GM18526 (cell line): ENCODE results near the gene TMEM240.
A peak's percentile ranks its signal among the peaks of the same experiment; 100 is the strongest.

Experiments used
- POLR2A ChIP-seq: IDR thresholded peaks from 3 replicates; pipeline ENCODE4 v1.6.1; 2011; ENCODE audit not compliant: insufficient read length; ENCODE audit errors: extremely low read depth

The TMEM240 gene

DNA sequence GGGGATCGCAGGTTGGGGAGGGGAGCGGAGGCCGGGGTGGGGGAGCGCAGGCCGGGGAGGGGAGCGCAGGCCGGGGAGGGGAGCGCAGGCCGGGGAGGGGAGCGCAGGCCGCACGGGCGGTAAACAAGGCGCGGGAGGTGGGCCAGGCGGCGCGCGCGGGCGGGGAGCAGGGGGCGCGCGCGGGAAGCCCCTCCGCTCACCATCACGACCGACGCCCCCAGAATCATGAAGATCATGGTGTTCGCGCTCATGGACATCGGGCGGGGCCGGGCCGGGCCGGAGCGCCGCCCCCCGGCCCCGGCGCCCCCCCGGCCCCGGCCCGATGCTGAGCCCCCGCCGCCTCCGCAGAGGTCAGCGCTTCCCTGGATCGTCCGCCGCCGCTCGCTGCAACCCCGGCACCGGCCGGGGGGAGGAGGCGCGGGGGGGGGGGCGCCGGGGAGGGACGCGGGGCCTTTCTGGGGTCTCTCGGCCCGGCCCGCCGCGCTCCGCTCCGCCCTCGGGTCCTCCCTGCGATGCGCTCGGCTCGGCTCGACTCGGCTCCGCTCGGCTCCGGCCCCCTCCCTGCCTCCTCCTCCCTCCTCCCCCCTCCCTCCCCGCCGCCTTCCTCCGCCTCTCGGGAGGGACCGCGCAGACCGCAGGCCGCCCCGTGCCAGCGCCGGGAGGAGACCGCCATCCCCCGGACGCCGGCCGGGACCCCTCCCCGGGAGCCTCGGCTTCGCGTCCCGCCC, at the start of gene TMEM240:
TMEM240 (minus strand) TSS at position 535 of the 728 bp plus-strand sequence; CDS start at position 257, 278 bp downstream.
- no peak for TF ChIP-seq POLR2A

DNA sequence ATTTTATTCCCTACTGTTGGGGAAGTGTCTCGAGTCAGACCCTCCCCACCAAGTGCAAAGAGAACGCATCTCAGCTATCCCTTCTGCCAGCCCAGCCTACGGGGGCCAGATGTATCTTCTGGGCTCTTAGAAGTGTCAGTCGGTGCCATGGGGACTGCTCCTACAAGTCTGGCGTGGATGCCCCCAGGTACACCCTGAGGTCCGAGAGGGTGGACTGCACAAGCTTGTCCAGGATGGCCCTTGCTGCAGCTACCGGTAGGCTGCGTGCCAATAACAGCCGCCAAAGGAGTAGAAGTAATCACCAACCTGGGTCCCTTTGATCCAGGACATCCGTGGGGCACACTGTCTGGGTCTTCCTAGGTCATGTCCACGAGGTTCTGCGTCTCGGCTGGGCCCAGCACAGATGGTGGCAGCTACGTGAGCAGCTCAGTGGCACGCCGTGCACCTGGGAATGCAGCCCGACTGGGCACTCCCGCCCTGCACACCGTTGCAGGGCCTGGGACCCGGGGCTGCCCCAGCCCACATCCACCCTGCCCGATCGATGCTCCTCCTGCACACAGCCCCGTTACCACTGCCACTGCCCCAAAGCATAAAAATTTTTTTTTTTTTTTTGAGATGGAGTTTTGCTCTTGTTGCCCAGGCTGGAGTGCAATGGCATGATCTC, 43.1 kb upstream of the TMEM240 start:
- TF ChIP-seq POLR2A = no peak

DNA sequence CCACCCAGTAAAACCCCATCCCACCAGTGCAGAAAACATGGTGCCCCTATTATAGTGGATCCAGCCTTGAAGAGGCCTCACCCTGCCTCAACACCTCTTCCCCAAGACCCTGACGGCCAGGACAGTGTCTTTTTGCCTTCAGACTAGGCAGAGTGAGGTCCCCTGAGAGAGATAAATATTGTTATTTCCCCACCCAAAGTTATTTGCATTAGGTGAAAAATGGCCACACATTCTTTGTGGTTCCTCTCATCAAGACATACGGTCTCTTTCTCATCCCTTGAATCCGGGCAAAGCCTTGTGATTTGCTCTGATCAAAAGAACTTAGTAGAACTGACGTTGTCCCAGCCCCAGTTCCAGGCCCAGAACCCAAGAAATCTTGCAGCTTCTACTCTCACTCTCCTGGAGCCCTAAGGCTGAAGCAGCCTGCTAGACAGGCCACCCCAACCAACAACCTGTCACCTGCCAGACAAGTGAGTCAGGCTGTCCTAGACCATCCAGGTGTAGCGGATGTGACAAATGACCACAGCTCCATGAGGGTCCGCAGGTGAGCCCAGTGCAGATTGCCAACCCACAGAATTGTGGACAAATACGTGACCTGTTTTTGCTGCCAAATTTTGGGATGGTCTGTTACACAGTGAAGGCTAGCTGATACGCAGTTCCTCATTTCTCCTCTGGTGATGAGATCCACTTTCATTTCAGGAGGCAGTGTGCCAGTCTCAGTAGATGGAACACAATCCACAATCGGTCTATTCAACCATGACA, 42.3 kb upstream of the TMEM240 start:
- TF ChIP-seq POLR2A = no peak

DNA sequence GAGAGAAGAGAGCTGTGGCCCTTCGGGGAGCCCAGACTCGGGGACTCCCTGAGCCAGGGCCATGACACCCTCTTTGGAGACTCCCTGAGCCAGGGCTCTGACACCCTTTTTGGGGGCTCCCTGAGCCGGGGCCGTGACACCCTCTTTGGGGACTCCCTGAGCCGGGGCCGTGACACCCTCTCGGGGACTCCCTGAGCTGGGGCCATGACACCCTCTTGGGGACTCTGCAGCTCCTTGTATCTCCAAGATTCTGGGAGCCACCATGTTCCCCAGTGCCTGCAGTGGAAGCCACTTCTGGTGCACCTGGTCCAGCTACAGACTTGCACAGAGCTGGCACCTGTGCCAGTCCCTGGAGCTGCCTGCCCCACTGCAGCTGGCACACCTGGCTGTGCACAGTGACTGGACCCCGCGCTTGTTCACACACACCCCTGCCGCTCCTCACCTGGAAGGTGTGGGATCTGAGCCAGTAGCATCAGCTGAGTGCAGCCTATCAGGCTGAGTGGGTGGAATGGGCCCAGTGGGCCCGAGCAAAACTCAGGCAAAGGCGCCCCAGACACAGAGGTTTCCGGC, 38.0 kb upstream of the TMEM240 start:
- no peak for TF ChIP-seq POLR2A

DNA sequence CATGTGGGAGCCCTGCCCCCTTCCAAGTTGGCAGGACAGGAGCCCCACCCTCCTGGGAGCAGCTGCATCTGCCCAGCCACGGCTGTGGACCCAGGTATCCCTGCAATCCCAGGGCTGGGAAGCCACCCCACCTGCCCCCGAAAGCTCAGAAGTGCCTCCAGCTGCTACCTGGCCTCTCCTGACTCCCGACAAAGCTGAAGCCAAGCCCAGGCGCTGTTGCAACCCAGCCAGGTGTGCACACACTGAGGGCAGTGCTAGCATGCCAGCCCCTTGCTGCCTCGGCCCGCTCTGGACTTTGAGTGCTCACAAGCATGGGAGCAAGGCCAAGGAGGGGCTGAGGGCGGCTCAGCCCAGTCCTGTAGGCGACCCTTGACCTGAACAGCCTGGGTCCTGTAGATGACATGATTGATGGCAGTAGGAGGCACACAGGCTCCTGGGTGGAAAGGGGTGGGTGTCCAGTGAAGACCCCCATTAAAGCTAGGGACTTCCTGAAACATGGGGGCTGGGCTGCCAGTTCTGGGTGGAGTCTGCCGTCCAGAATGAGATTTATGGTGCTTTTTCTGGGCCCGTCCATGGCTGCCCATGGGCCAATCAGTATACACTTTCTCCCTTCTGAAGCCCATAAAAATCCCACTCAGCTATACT, 37.1 kb upstream of the TMEM240 start:
- TF ChIP-seq POLR2A = no peak

DNA sequence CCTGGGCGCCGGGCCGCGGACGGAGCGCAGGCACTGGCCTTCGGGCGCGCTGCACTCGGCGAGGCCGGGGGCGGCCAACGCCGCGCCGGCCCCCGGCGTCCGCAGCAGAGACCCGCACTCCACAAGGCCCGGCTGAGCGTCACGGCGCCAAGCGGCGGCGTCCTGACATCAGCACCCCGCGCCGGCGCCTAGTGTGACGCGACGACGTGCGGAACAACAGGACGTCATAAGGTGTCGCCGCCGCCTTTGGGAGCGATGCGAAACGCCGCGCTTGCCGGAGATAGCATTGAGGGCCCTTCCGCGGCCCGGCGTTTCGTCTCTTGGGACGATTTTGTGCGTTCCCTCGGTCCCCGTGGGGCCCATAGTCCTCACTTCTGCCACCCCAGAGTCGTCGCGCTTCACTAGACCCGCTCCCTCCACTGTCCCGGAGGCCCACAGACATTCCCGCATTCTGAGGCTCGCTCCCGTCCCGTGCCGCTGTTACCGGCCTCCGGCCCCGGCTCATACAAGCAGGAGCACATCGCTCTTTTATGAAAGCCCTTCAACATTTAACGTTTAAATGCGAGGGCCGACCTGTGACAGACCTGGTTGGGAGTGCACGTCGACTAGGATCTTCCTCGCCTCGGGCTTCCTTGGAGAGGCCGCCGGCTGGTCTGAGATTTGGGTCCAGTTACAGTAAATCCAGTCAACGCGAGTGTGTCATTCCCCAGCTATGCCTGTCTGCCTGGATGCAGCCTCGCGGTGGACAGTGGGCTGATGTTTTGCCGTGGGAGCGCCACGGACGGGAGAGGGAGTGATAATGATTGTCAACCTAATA, 34.5 kb upstream of the TMEM240 start, which contains the start of gene SSU72:
SSU72 (minus strand) TSS at position 143 of the 817 bp plus-strand sequence. CDS start 306 bp downstream, outside the sequence.
- TF ChIP-seq POLR2A = peak; percentile 88

DNA sequence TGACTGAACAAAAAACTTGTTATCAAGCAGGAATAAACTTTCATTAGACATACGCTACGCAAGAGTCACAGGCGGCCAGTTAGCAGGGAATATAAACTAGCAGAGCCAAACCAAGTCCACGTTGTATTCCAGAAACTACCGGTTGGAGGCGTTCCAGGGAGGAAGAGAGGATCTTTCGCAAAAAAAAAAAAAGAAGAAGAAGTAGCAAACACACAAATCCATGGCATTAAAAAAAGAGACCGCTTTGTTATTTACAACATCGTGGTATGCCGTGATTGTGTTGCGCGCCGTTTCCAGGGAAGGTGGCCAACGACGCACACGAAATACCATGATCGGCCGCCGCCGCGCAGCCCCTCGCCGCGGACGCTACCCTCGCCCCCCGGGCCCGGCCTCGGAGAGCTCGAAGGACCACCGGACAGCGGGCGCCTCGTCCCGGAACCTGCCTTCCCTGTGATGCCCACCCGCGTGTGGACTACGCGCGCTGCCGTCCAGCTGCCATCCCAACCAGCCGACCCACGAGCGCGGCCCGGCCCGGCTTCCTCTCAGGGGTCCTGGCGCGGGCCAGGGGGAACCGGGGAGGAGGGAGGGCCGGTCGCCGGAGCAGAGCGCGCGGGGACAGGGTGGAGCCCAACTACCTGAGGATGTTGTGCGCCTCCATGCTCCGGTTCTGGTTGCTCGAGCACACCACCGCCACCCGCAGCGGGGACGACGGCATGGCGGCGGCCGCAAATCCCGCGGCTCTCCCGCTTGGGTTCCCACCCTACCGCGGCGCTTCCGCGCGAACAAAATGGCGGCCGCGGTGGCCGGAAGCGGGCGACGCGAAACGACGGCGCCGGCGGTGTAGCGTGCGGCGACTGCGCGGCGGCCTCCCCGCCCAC, 33.7 kb upstream of the TMEM240 start:
- no peak for TF ChIP-seq POLR2A

DNA sequence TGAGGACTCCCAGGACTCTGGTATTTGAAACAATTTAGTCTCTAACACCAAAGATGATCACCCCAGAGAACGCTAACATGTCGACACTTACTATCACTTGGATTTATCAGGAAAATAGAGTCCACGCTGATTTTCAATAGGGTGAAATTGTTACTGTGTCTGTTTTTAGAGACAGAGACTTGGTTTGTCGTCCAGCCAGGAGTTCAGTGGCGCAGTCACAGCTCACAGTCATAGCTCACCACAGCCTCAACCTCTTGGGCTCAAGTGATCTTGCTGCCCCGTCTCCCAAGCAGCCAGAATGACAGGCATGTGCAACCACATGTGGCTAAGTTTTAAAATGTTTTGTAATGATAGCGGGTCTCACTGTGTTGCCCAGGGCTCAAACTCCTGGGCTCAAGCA, 28.9 kb upstream of the TMEM240 start:
- no peak for TF ChIP-seq POLR2A

DNA sequence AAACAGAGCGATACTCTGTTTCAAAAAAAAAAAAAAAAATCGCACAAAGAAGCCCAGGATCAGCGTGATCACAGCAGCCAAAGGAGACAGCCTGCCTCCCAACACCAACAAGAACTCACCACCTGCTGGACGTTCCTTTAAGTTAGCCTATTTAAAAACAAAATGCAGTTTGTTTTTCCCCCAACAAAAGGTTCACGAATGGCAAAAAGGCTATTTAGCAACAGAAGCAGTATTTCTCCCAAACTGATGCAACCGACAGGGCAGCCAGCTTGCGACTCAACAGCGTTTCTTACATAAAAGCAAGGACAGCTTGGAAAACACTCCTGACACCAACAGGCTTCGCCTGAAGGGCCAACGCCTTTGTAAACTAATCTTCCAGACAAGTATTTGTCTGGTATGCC, 27.5 kb upstream of the TMEM240 start:
- no peak for TF ChIP-seq POLR2A

DNA sequence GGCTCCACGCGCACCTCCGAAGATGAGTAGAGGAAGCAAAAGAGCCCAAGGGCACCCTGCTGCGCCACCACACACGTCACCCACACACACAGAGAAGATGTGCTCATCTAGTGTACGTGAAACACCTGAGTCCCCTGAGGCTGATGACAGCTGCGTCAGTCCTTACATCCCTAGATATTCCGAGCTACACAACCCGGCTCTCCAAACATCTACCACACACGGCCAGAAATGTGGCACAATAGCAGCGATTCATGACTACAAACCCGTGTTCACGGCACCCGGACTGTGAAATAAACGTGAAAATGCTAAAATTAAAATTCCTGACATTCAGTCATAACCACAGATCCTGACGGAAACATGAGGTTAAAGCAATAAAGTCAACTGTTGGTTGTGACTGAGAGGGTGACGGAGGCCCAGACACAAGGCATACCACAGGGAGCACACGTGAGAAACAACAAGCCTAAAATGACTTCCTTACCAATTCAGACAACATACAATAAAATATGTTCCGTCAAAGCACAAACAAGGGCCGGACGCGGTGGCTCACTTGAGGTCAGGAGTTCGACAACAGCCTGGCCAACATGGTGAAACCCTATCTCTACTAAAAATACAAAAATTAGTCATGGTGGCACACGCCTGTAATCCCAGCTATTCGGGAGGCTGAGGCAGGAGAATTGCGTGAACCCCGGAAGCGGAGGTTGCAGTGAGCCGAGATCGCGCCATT, 26.9 kb upstream of the TMEM240 start:
- TF ChIP-seq POLR2A = no peak

DNA sequence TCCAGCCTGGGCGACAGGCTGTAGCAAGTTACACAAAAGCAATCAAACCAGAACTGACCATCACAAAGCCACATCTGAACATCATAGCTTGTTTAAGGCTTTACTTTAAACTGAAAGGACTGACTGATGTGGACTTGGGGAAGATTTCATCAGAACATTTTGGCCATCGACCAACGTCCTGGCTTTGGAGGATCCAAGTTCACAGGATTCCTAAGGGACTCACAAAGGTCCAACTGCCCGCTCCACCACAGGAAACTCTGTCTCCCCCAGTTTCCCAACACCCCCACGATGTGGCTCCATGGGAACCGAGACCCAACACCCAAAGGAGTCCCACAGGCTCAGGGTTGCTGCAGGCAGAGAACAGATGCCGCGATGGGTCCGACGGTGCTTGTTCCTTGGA, 24.9 kb upstream of the TMEM240 start:
- no peak for TF ChIP-seq POLR2A

DNA sequence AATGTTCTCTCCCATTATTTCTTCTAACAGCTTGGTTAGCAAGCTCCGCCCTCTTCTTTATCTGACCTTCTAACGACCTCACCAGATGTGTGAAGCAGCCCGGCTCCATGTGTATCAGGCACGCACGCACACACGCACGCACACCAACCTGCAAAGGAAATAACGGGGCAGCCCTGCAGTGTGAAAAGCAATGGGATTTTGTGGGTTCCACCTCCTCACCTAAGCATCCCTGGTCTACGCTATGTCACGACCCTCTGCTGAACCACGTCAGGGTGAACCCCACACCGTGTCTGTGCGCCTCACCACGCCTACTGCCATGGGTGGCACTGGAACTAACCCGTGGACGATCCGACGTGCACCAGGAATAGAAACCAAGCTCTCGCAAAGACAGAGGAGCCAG, 23.8 kb upstream of the TMEM240 start:
- no peak for TF ChIP-seq POLR2A

DNA sequence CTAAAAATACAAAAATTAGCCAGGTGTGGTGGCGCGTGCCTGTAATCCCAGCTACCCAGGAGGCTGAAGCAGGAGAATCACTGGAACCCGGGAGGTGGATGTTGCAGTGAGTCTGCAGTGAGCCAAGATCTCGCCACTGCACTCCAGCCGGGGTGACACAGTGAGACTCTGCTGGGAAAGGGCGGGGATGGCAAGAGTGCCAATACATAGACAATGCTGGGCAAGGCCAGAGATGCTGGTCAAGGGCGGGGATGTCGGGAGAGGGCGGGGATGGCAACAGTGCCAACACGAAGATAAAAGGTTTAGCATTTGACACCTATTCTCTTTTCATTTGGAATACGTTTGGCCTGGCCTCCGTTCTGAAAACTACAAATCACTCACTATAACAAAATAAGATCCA, 23.3 kb upstream of the TMEM240 start:
- TF ChIP-seq POLR2A = no peak
